Pancreas (tissue), 10 donors: ENCODE results near the gene KCNH6. TPM values are rescaled to one million over a fixed set of nuclear protein-coding genes. Genes with fewer than 3 reads are reported as not detected.
A peak's percentile ranks its signal among the peaks of the same experiment; 100 is the strongest.

Source experiments
- ATAC-seq, 4 donors: fragments of 200-7000 bp; cut with Tn5 transposase; one replicate each; pipeline versions ENCODE4 v1.8.0 to v1.9.1; 2020; ENCODE audit warnings: mild to moderate bottlenecking in 4 of 4, moderate library complexity in 4 of 4
- DNase-seq, 6 donors: peaks; one replicate each; pipeline ENCODE4 v3.0.0-alpha.2; 2020
- FAIRE-seq: peaks from 2 replicates; lab custom pipeline; 2012; peaks lifted over from hg19 to GRCh38; lab: Jason Lieb, UNC
- H3K27ac ChIP-seq, 4 donors: fragments of 200-600 bp; sonication (generic); 1 replicate in 3 of 4; 2 replicates in 1 of 4; pipeline versions ENCODE4 v1.5.0 to v1.8.0; 2020
- H3K27me3 ChIP-seq, 4 donors: fragments of 200-600 bp; one replicate each; pipeline ENCODE4 v1.8.0; 2021
- H3K36me3 ChIP-seq, 3 donors: fragments of 200-600 bp; sonication (generic) in 1 of 3; one replicate each; pipeline versions ENCODE4 v1.5.0 to v1.8.0; 2020 to 2021
- H3K4me1 ChIP-seq, 3 donors: fragments of 200-600 bp; one replicate each; pipeline ENCODE4 v1.8.0; 2021
- H3K4me3 ChIP-seq, 4 donors: fragments of 200-600 bp; sonication (generic) in 2 of 4; one replicate each; pipeline versions ENCODE4 v1.5.0 to v1.8.0; 2020 to 2021
- H3K9me3 ChIP-seq, 4 donors: fragments of 200-600 bp; one replicate each; pipeline ENCODE4 v1.8.0; 2021
- WGBS, 2 donors: extraction: QIAGEN DNeasy Blood & Tissue Kit; methylation state at CpG; one replicate each; pipeline ENCODE4 v1.1.7; 2013; 5-methylcytosine and 5-hydroxymethylcytosine counted together
- intact Hi-C, 3 donors: fragments of 100-400 bp; cut with DNase I; formaldehyde crosslinking; loops; one replicate each; pipeline versions ENCODE4 v1.11.1 to v1.14.2; 2022
- polyA plus RNA-seq, 2 donors: library from polyadenylated mRNA; stranded (reverse); fragments of 200-250 nt; gene quantifications; one replicate each; pipeline ENCODE4 v1.2.3, GENCODE V29; 2013
- total RNA-seq, 6 donors: library from RNA; stranded (reverse); fragmentation: NEBNext Ultra II Directional in 4 of 6; extraction: Animal tissue kit (Norgen Biotek cat#: 25700) in 4 of 6; gene quantifications; one replicate each; pipeline versions ENCODE4 v1.2.1 to v1.2.4, GENCODE V29; 2021 to 2023
- TF ChIP-seq, protein P1 (sequence below), 4 donors: fragments of 200-600 bp; sonication (generic) in 3 of 4; IDR thresholded peaks; one replicate each; pipeline versions ENCODE4 v1.5.0 to v1.8.0; 2021; ENCODE audit warnings: antibody characterized with exemption in 4 of 4
- donor health status: healthy with polysubstance abuse.
- donor health status: DM: no; HTN: no; CAD: no; lungs with moderate emphysema.
- donor health status: DM: no; HTN: no; CAD: no.
- donor health status: control.
- donor health status: control.
- donor health status: Bipolar disorder and iron deficiency.
- donor health status: DM: yes; HTN: yes; CAD: no.
- donor health status: DM: no; HTN: no; CAD: no.
- donor health status: DM: no; HTN: no; CAD: no.
- donor health status: DM: yes; HTN: yes; CAD: no.

KCNH6 gene
- total and polyA plus RNA-seq, 8 donors = 0.35 to 12.5 (median 0.95) TPM

GRCh38 chr17:63578027-63578768 is 55.0 kb downstream of the KCNH6 start:
- Histone ChIP-seq H3K27me3 (no peaks in the 10 kb centered on the region), H3K27ac (no peak overlapping the region), H3K9me3 (no peaks in the 10 kb centered on the region), H3K4me3 (no peak overlapping the region), H3K4me1 (peaks cover 0 to 6% (median 3%) of the 10 kb centered on the region in 3 donors), H3K36me3 (peaks cover 0 to 11% (median 0%) of the 10 kb centered on the region in 3 donors)
- DNase-seq (no peak), ATAC-seq (no peak), FAIRE-seq (no peak)
- intact Hi-C loops = no loop called here
- WGBS, 2 donors = 70 to 77% methylated on average over 7 of the region's 7 CpGs
- TF ChIP-seq, protein P1, sequence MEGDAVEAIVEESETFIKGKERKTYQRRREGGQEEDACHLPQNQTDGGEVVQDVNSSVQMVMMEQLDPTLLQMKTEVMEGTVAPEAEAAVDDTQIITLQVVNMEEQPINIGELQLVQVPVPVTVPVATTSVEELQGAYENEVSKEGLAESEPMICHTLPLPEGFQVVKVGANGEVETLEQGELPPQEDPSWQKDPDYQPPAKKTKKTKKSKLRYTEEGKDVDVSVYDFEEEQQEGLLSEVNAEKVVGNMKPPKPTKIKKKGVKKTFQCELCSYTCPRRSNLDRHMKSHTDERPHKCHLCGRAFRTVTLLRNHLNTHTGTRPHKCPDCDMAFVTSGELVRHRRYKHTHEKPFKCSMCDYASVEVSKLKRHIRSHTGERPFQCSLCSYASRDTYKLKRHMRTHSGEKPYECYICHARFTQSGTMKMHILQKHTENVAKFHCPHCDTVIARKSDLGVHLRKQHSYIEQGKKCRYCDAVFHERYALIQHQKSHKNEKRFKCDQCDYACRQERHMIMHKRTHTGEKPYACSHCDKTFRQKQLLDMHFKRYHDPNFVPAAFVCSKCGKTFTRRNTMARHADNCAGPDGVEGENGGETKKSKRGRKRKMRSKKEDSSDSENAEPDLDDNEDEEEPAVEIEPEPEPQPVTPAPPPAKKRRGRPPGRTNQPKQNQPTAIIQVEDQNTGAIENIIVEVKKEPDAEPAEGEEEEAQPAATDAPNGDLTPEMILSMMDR (IDR thresholded peaks at IDR 0.05) = no peak

DNA sequence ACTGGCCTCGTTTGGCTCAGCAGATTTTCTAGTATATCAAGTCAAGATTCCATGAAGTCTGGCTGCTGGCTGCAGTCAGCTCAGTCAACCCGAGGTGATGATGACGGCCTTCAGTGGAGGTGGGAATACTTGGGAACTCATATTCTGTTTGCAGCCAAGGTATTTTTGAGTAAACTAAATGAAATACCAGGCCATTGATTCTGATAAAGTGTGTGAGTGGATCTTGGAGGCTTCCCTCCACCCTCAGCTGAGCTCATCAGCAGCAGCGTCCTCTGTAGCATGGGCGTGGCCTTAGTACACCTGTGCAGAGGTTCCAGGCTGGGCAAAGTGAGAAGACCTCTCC is 55.6 kb downstream of the KCNH6 start:
- no peak overlapping the region for H3K4me3 ChIP-seq
- ATAC-seq (no peak), FAIRE-seq (no peak), DNase-seq (no peak)
- peaks cover 0 to 16% (median 0%) of the 10 kb centered on the region in 3 donors for H3K36me3 ChIP-seq
- intact Hi-C loops = no loop called here
- TF ChIP-seq, protein P1 (IDR thresholded peaks at IDR 0.05) = no peak
- peak overlapping the region in 1 of 4 donors; percentile 33 for H3K27ac ChIP-seq
- WGBS, 2 donors = 51 to 53% methylated on average over 5 of the region's 5 CpGs
- H3K27me3 ChIP-seq = no peaks in the 10 kb centered on the region
- H3K4me1 ChIP-seq = peaks cover 0 to 6% (median 3%) of the 10 kb centered on the region in 3 donors
- H3K9me3 ChIP-seq = no peaks in the 10 kb centered on the region

GRCh38 chr17:63579633-63580032 is 56.5 kb downstream of the KCNH6 start:
- no peaks in the 10 kb centered on the region for H3K9me3 ChIP-seq
- no peaks in the 10 kb centered on the region for H3K27me3 ChIP-seq
- no peak for FAIRE-seq
- DNase-seq = no peak
- ATAC-seq = peak in 2 of 4 donors; percentile 51 to 58
- TF ChIP-seq, protein P1 (IDR thresholded peaks at IDR 0.05) = no peak
- WGBS, 2 donors = 54 to 55% methylated on average over 11 of the region's 11 CpGs
- intact Hi-C loops = no loop called here
- H3K27ac ChIP-seq = peak overlapping the region in 2 of 4 donors; percentile 12 to 33
- H3K4me3 ChIP-seq = no peak overlapping the region
- H3K36me3 ChIP-seq = peaks cover 0 to 25% (median 0%) of the 10 kb centered on the region in 3 donors
- peaks cover 0 to 6% (median 3%) of the 10 kb centered on the region in 3 donors for H3K4me1 ChIP-seq

DNA sequence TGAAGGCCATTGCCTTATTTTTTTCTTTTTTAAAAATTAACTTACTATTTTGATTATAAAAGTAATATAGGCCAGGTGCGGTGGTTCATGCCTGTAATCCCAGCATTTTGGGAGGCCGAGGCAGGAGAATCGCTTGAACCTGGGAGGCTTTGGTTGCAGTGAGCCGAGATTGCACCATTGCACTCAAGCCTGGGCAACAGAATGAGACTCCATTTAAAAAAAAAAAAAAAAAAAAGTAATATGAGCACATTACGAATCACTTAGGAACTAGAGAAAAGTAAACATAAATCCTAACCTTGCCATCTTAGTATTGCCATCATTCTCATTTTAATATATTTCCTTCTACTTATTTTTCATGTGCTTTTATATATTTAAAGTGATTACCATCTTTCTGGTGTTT is 64.6 kb downstream of the KCNH6 start:
- Histone ChIP-seq H3K9me3 (no peaks in the 10 kb centered on the region), H3K36me3 (peaks cover 4 to 67% (median 30%) of the 10 kb centered on the region in 3 donors), H3K27ac (no peak overlapping the region), H3K4me1 (no peaks in the 10 kb centered on the region), H3K27me3 (no peaks in the 10 kb centered on the region), H3K4me3 (no peak overlapping the region)
- intact Hi-C loops = loop anchor here in 1 of 3 donors (5.0 kb wide), 1 partner anchor 50 kb away; no protein-coding TSS in a partner anchor
- no peak for ATAC-seq
- 96% methylated on average over 5 of the region's 5 CpGs for WGBS, 2 donors
- DNase-seq = no peak
- TF ChIP-seq, protein P1 (IDR thresholded peaks at IDR 0.05) = no peak
- no peak for FAIRE-seq

DNA sequence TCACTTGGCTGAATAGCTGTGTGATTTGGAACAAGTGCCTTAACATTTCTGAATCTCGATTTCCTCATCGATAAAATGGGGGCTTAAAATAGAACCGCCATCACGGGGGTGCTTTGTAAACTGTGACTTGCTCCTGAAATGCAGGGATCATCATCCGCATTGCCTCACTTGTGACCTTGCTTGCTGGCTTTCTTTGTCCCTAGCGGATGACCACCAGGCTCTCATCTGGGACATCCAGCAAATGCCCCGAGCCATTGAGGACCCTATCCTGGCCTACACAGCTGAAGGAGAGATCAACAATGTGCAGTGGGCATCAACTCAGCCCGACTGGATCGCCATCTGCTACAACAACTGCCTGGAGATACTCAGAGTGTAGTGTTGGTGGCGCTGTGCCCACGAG is 65.6 kb downstream of the KCNH6 start:
- H3K27ac ChIP-seq = no peak overlapping the region
- no peak overlapping the region for H3K4me3 ChIP-seq
- no peaks in the 10 kb centered on the region for H3K27me3 ChIP-seq
- ATAC-seq = no peak
- TF ChIP-seq, protein P1 (IDR thresholded peaks at IDR 0.05) = no peak
- no peak for FAIRE-seq
- H3K9me3 ChIP-seq = no peaks in the 10 kb centered on the region
- no peaks in the 10 kb centered on the region for H3K4me1 ChIP-seq
- DNase-seq = no peak
- intact Hi-C loops = loop anchor here in 1 of 3 donors (5.0 kb wide), 1 partner anchor 51 kb away; no protein-coding TSS in a partner anchor
- H3K36me3 ChIP-seq = peaks cover 4 to 57% (median 30%) of the 10 kb centered on the region in 3 donors
- 90 to 91% methylated on average over 11 of the region's 11 CpGs for WGBS, 2 donors
